GM15510 (cell line): ENCODE measurements around the gene PEAK1.

Experiments used
- POLR2A ChIP-seq: IDR thresholded peaks from 3 replicates; pipeline ENCODE4 v1.6.1; 2011; ENCODE audit warnings: borderline replicate concordance; ENCODE audit not compliant: insufficient read length; ENCODE audit errors: extremely low read depth

The PEAK1 gene

DNA sequence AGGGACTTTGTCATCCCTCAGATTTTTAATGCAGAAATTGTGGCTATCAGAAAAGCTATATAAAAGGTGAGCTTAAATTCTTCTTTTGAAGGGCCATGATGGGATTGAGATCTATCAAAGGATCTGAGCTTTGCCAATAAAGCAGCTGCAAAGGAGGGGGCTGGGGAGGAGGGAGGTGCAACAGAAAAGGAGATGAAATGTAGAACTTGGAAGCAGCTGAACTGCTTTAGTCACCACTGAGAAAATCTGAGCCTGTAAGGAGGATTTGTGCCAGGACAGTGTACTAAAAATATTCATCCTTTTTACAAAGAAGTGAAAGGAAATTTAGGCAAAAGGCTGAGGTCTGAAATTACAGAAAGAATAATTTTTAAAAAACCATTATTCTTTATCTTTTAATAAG is 359.4 kb downstream of the PEAK1 start:
- no peak for TF ChIP-seq POLR2A

DNA sequence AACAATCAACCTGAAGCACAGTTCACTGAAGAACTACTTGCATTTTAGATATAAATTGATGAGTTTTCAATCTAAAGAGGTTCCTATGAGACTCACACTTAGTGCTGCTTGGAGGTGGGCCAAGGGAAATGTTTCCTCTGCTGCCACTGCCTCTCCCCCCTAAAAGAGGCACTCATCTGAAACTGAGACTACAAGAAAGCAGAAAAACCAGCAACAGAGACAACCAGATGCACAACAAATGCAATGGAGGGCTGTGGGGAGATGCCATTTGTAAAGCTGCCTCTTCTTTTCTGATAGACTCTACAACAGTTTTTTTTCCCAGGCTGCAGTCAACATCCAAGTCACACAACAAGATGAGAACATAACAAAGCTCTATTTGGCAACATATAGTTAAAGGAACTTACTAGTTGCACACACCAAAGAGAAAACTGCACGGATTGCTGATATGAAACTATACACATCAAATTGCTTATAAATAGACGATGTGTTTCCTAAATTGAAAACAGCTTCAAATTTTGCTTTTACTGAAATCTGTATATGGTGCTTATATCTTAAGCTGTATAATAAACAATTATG is 360.0 kb downstream of the PEAK1 start:
- no peak for TF ChIP-seq POLR2A

DNA sequence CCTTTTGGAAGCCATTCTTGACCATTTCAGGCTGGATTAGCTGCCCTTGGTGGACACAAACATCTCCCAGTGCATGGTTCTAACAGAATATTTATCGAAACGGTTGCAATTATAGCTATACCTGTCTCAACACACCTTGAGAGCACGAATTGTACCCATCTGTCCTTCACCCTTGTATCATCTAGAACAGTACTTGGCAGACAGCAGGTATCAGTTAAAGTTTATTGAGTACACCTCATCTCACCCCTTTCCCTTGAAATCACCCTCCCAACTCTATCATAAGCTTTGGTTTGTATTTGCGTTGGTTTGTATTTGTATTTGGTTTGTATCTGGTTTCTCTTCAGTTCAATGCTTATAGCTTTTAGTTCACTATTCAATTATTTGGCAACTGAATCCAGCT is 361.4 kb downstream of the PEAK1 start:
- TF ChIP-seq POLR2A: no peak

DNA sequence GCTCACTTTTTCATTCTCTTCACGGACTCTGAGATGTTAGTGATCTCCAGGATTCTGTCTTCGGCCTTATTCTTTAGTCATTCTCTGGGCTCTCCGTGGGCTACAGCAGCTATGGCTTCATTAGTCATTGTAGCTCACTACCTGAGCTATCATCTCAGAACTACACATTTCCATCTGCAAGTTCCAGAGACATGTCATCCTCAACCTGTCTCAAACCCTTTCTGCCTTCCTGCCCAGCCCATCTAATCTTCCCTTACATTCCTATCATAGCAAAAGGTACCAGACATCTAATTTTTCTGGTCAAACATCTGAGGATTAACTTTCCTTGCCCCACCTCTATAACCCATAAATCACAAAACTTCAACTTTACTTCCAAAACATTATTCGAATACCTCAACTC is 362.2 kb downstream of the PEAK1 start:
- TF ChIP-seq POLR2A: no peak

DNA sequence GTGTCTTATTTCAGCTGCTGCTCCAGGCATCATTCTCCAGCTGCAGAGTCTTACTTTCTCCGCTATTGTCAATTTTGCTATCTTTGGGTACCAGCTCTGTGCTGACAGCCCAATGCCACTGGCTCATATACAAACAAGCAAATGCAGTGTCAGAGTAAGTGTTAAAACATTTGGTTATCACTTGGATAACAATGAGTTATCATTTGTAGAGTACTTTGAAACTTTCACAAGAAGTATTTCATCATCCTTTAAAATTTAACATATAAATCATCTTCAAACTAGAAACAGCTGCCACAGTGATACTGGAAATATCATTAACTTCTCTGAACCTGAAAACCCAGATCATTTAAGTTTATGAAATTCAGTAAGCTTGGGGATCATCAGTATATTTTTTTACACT is 362.8 kb downstream of the PEAK1 start:
- no peak for TF ChIP-seq POLR2A

DNA sequence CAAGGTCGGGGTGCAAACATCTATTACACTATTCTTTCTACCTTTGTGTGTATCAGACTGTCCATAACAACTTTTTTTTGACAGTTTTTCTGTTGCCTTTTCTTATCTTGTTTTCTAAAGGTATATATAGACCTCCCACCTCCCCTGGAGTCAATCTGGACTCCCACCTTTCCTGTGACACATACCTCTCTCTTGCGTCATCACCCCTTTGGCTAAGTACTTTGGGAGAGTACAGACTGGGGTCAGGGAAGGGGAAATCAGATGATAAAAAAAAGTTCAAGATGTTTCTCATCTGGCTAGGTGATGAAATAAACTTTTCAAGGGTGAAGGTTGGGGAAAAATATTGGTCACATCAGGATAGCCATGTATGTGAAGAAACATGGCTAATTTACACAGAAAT is 366.2 kb downstream of the PEAK1 start:
- TF ChIP-seq POLR2A: no peak

DNA sequence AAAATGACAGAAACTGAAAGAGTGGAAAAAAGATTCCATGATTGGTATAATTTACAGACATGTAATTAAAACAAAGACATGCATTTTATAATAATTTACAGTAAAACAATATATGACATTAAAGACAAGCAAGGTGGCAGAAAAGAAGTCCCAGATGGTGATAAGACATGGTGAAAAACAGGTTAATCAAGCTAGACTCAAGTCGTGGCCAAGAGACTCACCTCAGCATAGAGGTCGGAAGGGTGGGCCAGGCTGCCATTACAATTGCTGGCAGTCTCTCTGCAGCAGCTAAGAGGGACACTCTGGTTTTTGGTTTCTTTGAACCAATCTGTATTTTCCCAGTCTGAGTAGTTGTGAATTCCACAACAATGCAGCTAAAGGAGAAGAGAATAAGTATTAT is 367.3 kb downstream of the PEAK1 start:
- no peak for TF ChIP-seq POLR2A
